Activated CD8-positive, alpha-beta memory T cell treated with anti-CD3 and anti-CD28 coated beads, Interleukin-2, amount 50 U/mL, for 4 hours (primary cell): Measurements from ENCODE around the gene ST6GALNAC6.

Source experiments
- DNase-seq: peaks from one replicate; pipeline ENCODE4 v3.0.0-alpha.2; 2020

ST6GALNAC6 gene

GRCh38 chr9:127915801-127916719 is 16.7 kb upstream of the ST6GALNAC6 start:
- no peak for DNase-seq

GRCh38 chr9:127915325-127915752 is 15.9 kb upstream of the ST6GALNAC6 start:
- no peak for DNase-seq

GRCh38 chr9:127913682-127914081 is 14.3 kb upstream of the ST6GALNAC6 start:
- DNase-seq, result no peak

- DNase-seq, result no peak
Observed at GRCh38 chr9:127912882-127913281, 13.5 kb upstream of the ST6GALNAC6 start.

GRCh38 chr9:127912296-127912695 is 12.9 kb upstream of the ST6GALNAC6 start:
- no peak for DNase-seq

GRCh38 chr9:127910613-127911205 is 11.3 kb upstream of the ST6GALNAC6 start:
- DNase-seq, result no peak

- no peak for DNase-seq
Observed at GRCh38 chr9:127909839-127910273, 10.5 kb upstream of the ST6GALNAC6 start.

- DNase-seq, result no peak
Observed at GRCh38 chr9:127908660-127908926, 9.2 kb upstream of the ST6GALNAC6 start.

GRCh38 chr9:127907867-127908659 is 8.7 kb upstream of the ST6GALNAC6 start:
- DNase-seq, result no peak

GRCh38 chr9:127905788-127906191 is 6.4 kb upstream of the ST6GALNAC6 start:
- peak; percentile 70 for DNase-seq

GRCh38 chr9:127905004-127905728 is 5.8 kb upstream of the ST6GALNAC6 start:
- DNase-seq, result peak; percentile 67

GRCh38 chr9:127904561-127905003 is 5.2 kb upstream of the ST6GALNAC6 start:
- DNase-seq, result no peak

- DNase-seq, result peak; percentile 65
Observed at GRCh38 chr9:127903557-127904475, 4.4 kb upstream of the ST6GALNAC6 start.

- DNase-seq, result no peak
Observed at GRCh38 chr9:127898433-127899127, 823 bp downstream of the ST6GALNAC6 start.

GRCh38 chr9:127897193-127897692 is 2.2 kb downstream of the ST6GALNAC6 start:
- DNase-seq, result no peak

- no peak for DNase-seq
Observed at GRCh38 chr9:127896395-127897192, 2.8 kb downstream of the ST6GALNAC6 start.

- DNase-seq, result no peak
Observed at GRCh38 chr9:127895811-127896210, 3.6 kb downstream of the ST6GALNAC6 start.

- DNase-seq, result no peak
Observed at GRCh38 chr9:127893392-127893791, 6.0 kb downstream of the ST6GALNAC6 start.

- no peak for DNase-seq
Observed at GRCh38 chr9:127892831-127893230, 6.6 kb downstream of the ST6GALNAC6 start.

- no peak for DNase-seq
Observed at GRCh38 chr9:127890053-127890452, 9.3 kb downstream of the ST6GALNAC6 start.
